HCT116 (cell line): ENCODE results near the gene COL15A1. TPM values are rescaled to one million over a fixed set of nuclear protein-coding genes. Genes with fewer than 3 reads are reported as not detected.

Experiments
- ATAC-seq: fragments of 200-7000 bp; cut with Tn5 transposase; 2 replicates; pipeline ENCODE4 v1.9.1; 2020; ENCODE audit warnings: mild to moderate bottlenecking, moderate library complexity
- BruUV-seq: library from RNA; stranded (reverse); fragments of 400-500 nt; replicated peaks from 2 replicates; lab custom pipeline; 2021; lab: Mats Ljungman, UMichigan
- CTCF ChIA-PET: fragments of 300-600 bp; sonication (Branson Sonifier 250); formaldehyde crosslinking; loops from one replicate; lab custom pipeline; 2021; ENCODE audit warnings: antibody characterized with exemption; lab: Charles Lee
- POLR2A ChIA-PET: fragments of 300-600, 350-600 bp; sonication (Branson Sonifier 250); formaldehyde crosslinking; loops from one replicate; lab custom pipeline; 2021; ENCODE audit warnings: antibody characterized with exemption; lab: Charles Lee
- RAD21 ChIA-PET, 2 experiments: fragments of 300-600 bp; sonication (Branson Sonifier 250); formaldehyde crosslinking; loops; one replicate each; lab custom pipeline; 2023; ENCODE audit warnings: low total read pairs in 2 of 2; ENCODE audit not compliant: uncharacterized antibody in 2 of 2, unreplicated experiment in 2 of 2, low non-redundant PET in 1 of 2; lab: Charles Lee
- DNase-seq: peaks from one replicate; pipeline ENCODE4 v3.0.0-alpha.2; 2010; ENCODE audit warnings: low read depth, low spot score
- H2AFZ ChIP-seq: fragments of 200-600 bp; shearing (Covaris generic), sonication (generic); 2 replicates; pipeline ENCODE4 v1.6.1; 2017; ENCODE audit warnings: low read depth, mixed run types, mixed read lengths, antibody characterized with exemption, low read length; ENCODE audit not compliant: poor library complexity, severe bottlenecking
- H3K27ac ChIP-seq: 2 replicates; pipeline ENCODE4 v1.5.1; 2012; ENCODE audit warnings: low read depth, low read length
- H3K27me3 ChIP-seq: fragments of 200-600 bp; sonication (generic); 2 replicates; pipeline ENCODE4 v1.6.1; 2016; ENCODE audit warnings: mixed run types, low read length, mixed read lengths; ENCODE audit not compliant: insufficient read depth
- H3K36me3 ChIP-seq, 2 experiments: fragments of 200-500 bp in 1 of 2; fragments of 200-600 bp in 1 of 2; sonication (Bioruptor generic) in 1 of 2; sonication (generic) in 1 of 2; 2 replicates each; pipeline versions ENCODE4 v1.5.1 to v1.6.1; 2014 to 2016; ENCODE audit warnings: low read length in 2 of 2, inconsistent platforms in 1 of 2, mixed read lengths in 1 of 2, mixed run types in 1 of 2; ENCODE audit not compliant: insufficient read depth in 2 of 2, control insufficient read depth in 1 of 2
- H3K4me1 ChIP-seq, 2 experiments: fragments of 200-600 bp in 1 of 2; sonication (generic) in 1 of 2; 2 replicates each; pipeline versions ENCODE4 v1.5.1 to v1.6.1; 2012 to 2017; ENCODE audit warnings: low read length in 2 of 2, inconsistent platforms in 1 of 2, mild to moderate bottlenecking in 1 of 2, mixed read lengths in 1 of 2, mixed run types in 1 of 2, moderate library complexity in 1 of 2; ENCODE audit not compliant: insufficient read depth in 2 of 2, control insufficient read depth in 1 of 2
- H3K4me2 ChIP-seq: fragments of 200-600 bp; sonication (generic); 2 replicates; pipeline ENCODE4 v1.6.1; 2017; ENCODE audit warnings: mixed run types, low read length, mixed read lengths
- H3K4me3 ChIP-seq, 2 experiments: fragments of 200-600 bp in 1 of 2; sonication (generic) in 1 of 2; replicated peaks in 1 of 2; 2 replicates each; pipeline ENCODE4 v1.5.1; 2011 to 2016; ENCODE audit warnings: low read length in 2 of 2, control low read depth in 1 of 2, low read depth in 1 of 2, mild to moderate bottlenecking in 1 of 2, mixed read lengths in 1 of 2, mixed run types in 1 of 2
- H3K79me2 ChIP-seq: fragments of 200-600 bp; sonication (generic); 2 replicates; pipeline ENCODE4 v1.6.1; 2017; ENCODE audit warnings: mild to moderate bottlenecking, mixed run types, low read length, moderate library complexity, mixed read lengths; ENCODE audit not compliant: insufficient read depth
- H3K9ac ChIP-seq: fragments of 200-600 bp; sonication (generic); 2 replicates; pipeline ENCODE4 v1.6.1; 2016; ENCODE audit warnings: low read length, mixed read lengths
- H3K9me2 ChIP-seq: fragments of 200-600 bp; sonication (generic), shearing (Covaris generic); 2 replicates; pipeline ENCODE4 v1.6.1; 2017; ENCODE audit warnings: mixed run types, mild to moderate bottlenecking, moderate library complexity; ENCODE audit not compliant: insufficient read depth
- H3K9me3 ChIP-seq, 2 experiments: fragments of 200-500 bp in 1 of 2; fragments of 200-600 bp in 1 of 2; sonication (Bioruptor generic) in 1 of 2; sonication (generic) in 1 of 2; 2 replicates each; pipeline ENCODE4 v1.6.1; 2014 to 2017; ENCODE audit warnings: low read length in 2 of 2, mixed read lengths in 2 of 2, inconsistent platforms in 1 of 2, low read depth in 1 of 2, mild to moderate bottlenecking in 1 of 2, mixed run types in 1 of 2, moderate library complexity in 1 of 2; ENCODE audit not compliant: control insufficient read depth in 1 of 2, insufficient read depth in 1 of 2
- H4K20me1 ChIP-seq: fragments of 200-600 bp; sonication (generic), shearing (Covaris generic); 2 replicates; pipeline ENCODE4 v1.6.1; 2017; ENCODE audit warnings: mixed run types, mild to moderate bottlenecking, moderate library complexity; ENCODE audit not compliant: insufficient read depth
- CEBPB ChIP-seq: IDR thresholded peaks from 2 replicates; pipeline ENCODE4 v1.6.1; 2012; ENCODE audit warnings: low read depth
- EZH2 ChIP-seq: fragments of 200-600 bp; sonication (generic); IDR thresholded peaks from 2 replicates; pipeline ENCODE4 v1.6.1; 2017; ENCODE audit warnings: antibody characterized with exemption, mixed run types
- EZH2phosphoT487 ChIP-seq: fragments of 200-600 bp; IDR thresholded peaks from 2 replicates; pipeline ENCODE4 v1.6.1; 2018; ENCODE audit warnings: antibody characterized with exemption, borderline replicate concordance
- FOSL1 ChIP-seq: IDR thresholded peaks from 2 replicates; pipeline ENCODE4 v1.6.1; 2012; ENCODE audit warnings: low read depth
- POLR2A ChIP-seq: IDR thresholded peaks from 2 replicates; pipeline ENCODE4 v1.7.0; 2011; ENCODE audit warnings: borderline replicate concordance; ENCODE audit not compliant: insufficient read depth, insufficient read length; ENCODE audit errors: extremely low read depth
- RAD21 ChIP-seq: IDR thresholded peaks from 2 replicates; pipeline ENCODE4 v1.6.1; 2012; ENCODE audit warnings: low read depth, mild to moderate bottlenecking
- SP1 ChIP-seq: IDR thresholded peaks from 2 replicates; pipeline ENCODE4 v1.6.1; 2012; ENCODE audit warnings: low read depth
- ZFX ChIP-seq: fragments of 450-650 bp; IDR thresholded peaks from 2 replicates; pipeline ENCODE4 v1.6.1; 2017
- intact Hi-C: fragments of 100-400 bp; cut with micrococcal nuclease; formaldehyde crosslinking; loops from 2 replicates; pipeline ENCODE4 v1.10.0; 2022
- total RNA-seq: library from RNA; stranded (reverse); gene quantifications from one replicate; pipeline ENCODE4 v1.2.1, GENCODE V29; 2021; ENCODE audit not compliant: unreplicated experiment
- TF ChIP-seq, protein P1 (sequence below), 3 experiments: fragments of 200-600 bp in 1 of 3; sonication (generic) in 1 of 3; IDR thresholded peaks in 2 of 3; conservative IDR thresholded peaks in 1 of 3; 2 replicates each; pipeline ENCODE4 v1.5.1; 2012 to 2017; ENCODE audit warnings: low read depth in 2 of 3, low read length in 2 of 3, antibody characterized with exemption in 1 of 3, borderline replicate concordance in 1 of 3, control low read depth in 1 of 3, mild to moderate bottlenecking in 1 of 3, mixed read lengths in 1 of 3, mixed run types in 1 of 3, moderate library complexity in 1 of 3; ENCODE audit not compliant: insufficient read depth in 1 of 3
- TF ChIP-seq, protein P2 (sequence below): IDR thresholded peaks from 2 replicates; pipeline ENCODE4 v1.6.1; 2012
- TF ChIP-seq, protein P3 (sequence below): IDR thresholded peaks from 2 replicates; pipeline ENCODE4 v1.6.1; 2012; ENCODE audit warnings: low read depth

COL15A1 gene
- total RNA-seq, 1 experiment from 2014 or later: 0.15 TPM

DNA sequence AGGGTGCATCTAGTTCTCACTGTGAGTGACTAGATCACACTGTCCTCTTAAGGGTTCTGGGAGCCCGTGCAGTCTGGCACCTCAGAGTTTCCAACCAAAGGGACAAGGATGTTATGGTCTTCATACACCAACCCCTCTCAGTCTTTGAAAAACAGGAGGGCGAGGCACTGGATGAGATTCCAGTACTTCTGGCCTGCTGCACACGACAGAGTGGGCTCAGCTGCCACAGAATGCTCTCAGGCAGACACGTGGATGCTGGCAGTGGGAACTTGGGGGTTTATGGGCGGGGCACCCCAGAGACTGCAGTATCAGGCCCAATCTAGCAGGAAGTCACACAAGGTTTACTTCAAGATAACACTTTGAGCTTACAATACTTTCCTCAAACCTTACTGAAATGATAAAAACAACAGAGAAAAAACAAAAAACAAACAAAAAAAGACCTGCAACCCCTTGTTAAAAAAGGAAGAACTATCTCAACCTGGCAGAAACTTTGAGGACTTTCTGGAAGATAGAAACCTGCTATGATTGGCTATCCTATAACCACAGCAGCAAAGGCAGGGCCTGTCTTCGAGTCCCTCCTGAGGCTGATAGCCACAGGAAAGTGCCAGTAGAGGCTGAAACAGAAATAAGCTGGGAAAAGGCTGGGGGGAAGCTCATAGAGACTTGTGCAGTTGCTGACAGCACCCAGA is 132.9 kb downstream of the COL15A1 start:
- POLR2A ChIA-PET: no interaction called here
- ATAC-seq: no peak
- H4K20me1 ChIP-seq: no peaks in the 10 kb centered on the region

More for the DNA sequence above, 132.9 kb downstream of the COL15A1 start:
- CTCF ChIA-PET: no interaction called here
- BruUV-seq: no TSS peak
- no peaks in the 10 kb centered on the region for H3K27me3 ChIP-seq
- H3K4me2 ChIP-seq: no peak overlapping the region
- H3K27ac ChIP-seq: no peak overlapping the region
- no peak overlapping the region for H3K4me3 ChIP-seq
- H3K36me3 ChIP-seq: no peaks in the 10 kb centered on the region
- H3K9ac ChIP-seq: no peak overlapping the region
- no peak for DNase-seq
- no peaks in the 10 kb centered on the region for H3K9me2 ChIP-seq
- H2AFZ ChIP-seq: no peak overlapping the region
- no peaks in the 10 kb centered on the region for H3K4me1 ChIP-seq
- no peak for TF ChIP-seq EZH2
- no peak for TF ChIP-seq RAD21
- TF ChIP-seq ZFX: no peak
- no peak for TF ChIP-seq CEBPB
- TF ChIP-seq, protein P1, sequence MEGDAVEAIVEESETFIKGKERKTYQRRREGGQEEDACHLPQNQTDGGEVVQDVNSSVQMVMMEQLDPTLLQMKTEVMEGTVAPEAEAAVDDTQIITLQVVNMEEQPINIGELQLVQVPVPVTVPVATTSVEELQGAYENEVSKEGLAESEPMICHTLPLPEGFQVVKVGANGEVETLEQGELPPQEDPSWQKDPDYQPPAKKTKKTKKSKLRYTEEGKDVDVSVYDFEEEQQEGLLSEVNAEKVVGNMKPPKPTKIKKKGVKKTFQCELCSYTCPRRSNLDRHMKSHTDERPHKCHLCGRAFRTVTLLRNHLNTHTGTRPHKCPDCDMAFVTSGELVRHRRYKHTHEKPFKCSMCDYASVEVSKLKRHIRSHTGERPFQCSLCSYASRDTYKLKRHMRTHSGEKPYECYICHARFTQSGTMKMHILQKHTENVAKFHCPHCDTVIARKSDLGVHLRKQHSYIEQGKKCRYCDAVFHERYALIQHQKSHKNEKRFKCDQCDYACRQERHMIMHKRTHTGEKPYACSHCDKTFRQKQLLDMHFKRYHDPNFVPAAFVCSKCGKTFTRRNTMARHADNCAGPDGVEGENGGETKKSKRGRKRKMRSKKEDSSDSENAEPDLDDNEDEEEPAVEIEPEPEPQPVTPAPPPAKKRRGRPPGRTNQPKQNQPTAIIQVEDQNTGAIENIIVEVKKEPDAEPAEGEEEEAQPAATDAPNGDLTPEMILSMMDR (IDR thresholded peaks at IDR 0.05 in 2 of 3, conservative IDR thresholded peaks at IDR 0.05 in 1 of 3; ENCODE audit: borderline replicate concordance in 1 of 3, insufficient read depth in 1 of 3, low read depth in 2 of 3, low read length in 2 of 3): no peak
- TF ChIP-seq POLR2A: no peak
- no peak for TF ChIP-seq EZH2phosphoT487
- no peak for TF ChIP-seq FOSL1
- TF ChIP-seq SP1: no peak
- TF ChIP-seq, protein P2, sequence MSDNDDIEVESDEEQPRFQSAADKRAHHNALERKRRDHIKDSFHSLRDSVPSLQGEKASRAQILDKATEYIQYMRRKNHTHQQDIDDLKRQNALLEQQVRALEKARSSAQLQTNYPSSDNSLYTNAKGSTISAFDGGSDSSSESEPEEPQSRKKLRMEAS: no peak
- TF ChIP-seq, protein P3, sequence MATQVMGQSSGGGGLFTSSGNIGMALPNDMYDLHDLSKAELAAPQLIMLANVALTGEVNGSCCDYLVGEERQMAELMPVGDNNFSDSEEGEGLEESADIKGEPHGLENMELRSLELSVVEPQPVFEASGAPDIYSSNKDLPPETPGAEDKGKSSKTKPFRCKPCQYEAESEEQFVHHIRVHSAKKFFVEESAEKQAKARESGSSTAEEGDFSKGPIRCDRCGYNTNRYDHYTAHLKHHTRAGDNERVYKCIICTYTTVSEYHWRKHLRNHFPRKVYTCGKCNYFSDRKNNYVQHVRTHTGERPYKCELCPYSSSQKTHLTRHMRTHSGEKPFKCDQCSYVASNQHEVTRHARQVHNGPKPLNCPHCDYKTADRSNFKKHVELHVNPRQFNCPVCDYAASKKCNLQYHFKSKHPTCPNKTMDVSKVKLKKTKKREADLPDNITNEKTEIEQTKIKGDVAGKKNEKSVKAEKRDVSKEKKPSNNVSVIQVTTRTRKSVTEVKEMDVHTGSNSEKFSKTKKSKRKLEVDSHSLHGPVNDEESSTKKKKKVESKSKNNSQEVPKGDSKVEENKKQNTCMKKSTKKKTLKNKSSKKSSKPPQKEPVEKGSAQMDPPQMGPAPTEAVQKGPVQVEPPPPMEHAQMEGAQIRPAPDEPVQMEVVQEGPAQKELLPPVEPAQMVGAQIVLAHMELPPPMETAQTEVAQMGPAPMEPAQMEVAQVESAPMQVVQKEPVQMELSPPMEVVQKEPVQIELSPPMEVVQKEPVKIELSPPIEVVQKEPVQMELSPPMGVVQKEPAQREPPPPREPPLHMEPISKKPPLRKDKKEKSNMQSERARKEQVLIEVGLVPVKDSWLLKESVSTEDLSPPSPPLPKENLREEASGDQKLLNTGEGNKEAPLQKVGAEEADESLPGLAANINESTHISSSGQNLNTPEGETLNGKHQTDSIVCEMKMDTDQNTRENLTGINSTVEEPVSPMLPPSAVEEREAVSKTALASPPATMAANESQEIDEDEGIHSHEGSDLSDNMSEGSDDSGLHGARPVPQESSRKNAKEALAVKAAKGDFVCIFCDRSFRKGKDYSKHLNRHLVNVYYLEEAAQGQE: no peak
- TF ChIP-seq, all 23 proteins: peak for 0
- intact Hi-C loops: no loop called here
- Histone ChIP-seq H3K9me3 (no peaks in the 10 kb centered on the region), H3K79me2 (no peaks in the 10 kb centered on the region)
- RAD21 ChIA-PET: no interaction called here
